T follicular helper cell (primary cell): ENCODE measurements around the gene FOXS1.
"Not testable (repeated sequence)": the region's sequence is repeated elsewhere in the genome, so short reads cannot be mapped to it uniquely, and the experiment has no call there.

Experiments
- DNase-seq: peaks from one replicate; pipeline ENCODE4 v3.0.0-alpha.2; 2020; ENCODE audit warnings: low read depth

FOXS1 gene

DNA sequence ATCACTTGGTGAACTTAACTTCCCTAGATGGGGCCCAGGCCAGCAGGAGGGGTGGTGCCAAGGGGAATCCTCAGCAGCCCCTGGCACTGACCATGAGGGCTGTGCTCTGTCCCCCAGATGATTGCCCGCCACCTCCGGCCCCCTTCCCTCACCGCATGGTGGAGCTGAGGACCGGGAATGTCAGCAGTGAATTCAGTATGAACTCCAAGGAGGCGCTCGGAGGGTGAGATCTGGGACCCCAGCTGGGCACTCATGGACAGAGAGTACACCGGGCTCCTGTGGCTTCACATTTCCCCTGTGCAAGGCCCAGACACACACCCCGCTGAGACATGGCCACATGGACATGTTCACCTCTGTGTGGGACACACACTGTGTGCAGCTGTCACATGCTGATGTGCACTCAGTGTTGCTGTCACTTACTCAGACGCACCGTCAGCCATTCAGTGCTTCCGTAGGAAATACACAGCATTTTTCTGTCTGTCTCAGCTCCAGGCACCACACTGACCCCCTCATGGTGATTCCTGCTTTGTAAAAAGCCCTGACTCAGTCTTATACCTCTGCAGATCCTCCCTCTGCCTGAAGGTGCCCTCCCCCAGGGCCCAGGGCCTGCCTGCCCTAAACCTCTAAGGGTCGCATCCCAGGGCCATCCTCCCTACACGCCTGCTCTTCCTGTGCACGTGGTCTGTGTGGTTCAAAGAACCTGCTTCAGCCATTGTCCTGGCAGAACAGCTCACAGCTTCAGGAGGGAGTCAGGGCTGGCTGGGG, 21.9 kb downstream of the FOXS1 start:
- DNase-seq, result no peak

DNA sequence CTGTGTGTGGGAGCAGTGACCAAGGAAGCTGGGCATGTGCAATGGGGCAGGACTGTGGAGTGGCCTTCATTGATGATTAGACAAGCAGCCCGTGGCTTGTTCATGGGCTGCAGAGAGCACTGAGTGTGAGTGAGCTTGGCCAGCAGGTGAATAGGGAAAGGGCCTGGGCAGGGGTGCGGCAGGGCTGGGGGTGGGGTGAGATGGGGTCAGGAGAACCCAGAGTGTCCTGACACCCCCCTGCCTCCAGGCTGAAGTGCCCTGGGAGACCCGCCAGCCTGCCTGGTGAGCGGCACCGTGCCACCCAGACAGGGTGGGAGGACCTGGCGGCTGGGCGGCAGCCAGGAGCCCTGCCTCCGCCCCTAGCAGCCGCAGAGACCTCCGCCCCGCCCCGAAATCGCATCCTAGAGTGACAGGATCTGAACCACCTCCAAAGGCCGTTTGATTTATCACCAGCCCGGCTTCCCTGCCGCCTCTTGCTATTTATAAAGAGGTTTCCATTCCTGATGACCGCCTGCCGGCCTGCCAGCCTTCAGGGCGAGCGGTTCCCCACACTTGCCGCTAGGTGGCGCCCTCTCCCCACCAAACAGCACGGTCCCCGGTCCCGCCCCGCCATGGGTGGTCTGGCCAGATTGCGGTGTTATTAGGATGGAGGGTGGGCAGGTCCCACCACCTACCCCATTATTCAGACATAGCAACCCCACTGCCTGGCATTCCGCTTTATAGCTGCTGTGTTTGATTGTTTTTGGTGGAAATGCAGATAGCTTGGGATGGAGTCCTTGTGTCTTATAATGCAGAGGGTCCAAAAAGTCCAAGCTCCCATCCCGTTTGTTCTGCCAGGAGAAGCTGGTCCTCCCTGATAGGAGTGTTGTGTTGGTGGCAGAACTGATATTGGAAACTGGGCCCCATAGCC, 22.7 kb downstream of the FOXS1 start:
- peak; percentile 65 for DNase-seq

GRCh38 chr20:31821427-31821826, 24.0 kb downstream of the FOXS1 start:
- no peak for DNase-seq

GRCh38 chr20:31820228-31820627, 25.2 kb downstream of the FOXS1 start:
- no peak for DNase-seq

- DNase-seq, result no peak
Measured at GRCh38 chr20:31819083-31819784, 26.2 kb downstream of the FOXS1 start, which contains the start of gene MYLK2. MYLK2 (plus strand) TSS chr20:31819356; CDS start chr20:31819581, 225 bp downstream.

- no peak for DNase-seq
Measured at GRCh38 chr20:31818376-31818908, 27.0 kb downstream of the FOXS1 start.

- DNase-seq, result no peak
Measured at GRCh38 chr20:31817461-31817860, 27.9 kb downstream of the FOXS1 start.

DNA sequence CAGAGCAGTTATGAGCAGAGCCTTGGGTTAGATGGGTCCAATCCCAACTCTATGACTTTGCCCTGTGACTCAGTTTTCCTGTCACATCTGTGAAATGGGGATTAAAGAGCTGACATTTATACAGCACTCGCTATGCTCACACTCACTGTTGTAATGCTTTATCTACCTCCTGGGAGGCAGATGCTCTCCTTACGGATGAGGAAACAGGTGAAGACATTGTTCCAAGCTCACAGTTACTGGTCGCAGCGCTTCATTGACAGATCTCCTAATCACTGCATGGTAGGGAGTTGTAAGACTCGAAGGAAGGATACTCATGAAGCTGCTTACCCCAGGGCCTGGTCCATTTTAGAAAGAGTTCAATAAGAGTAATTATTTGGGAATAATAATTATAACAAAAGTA, 29.2 kb downstream of the FOXS1 start:
- DNase-seq, result no peak

GRCh38 chr20:31815408-31816188, 29.8 kb downstream of the FOXS1 start:
- DNase-seq, result no peak

DNA sequence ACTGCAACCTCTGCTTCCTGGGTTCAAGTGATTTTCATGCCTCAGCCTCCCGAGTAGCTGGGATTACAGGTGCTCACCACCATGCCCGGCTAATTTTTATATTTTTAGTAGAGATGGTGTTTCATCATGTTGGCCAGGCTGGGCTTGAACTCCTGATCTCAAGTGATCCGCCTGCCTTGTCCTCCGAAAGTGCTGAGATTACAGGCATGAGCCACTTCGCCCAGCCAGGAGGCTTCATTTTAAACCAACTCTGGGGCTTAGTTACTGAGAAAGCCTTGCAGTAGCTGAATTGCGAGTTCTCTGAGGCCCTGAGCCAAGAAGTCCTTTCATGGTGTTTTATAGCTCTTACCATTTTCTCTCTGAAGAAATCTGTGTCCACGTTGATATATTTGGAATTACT, 31.3 kb downstream of the FOXS1 start:
- DNase-seq, result not testable (repeated sequence)

DNA sequence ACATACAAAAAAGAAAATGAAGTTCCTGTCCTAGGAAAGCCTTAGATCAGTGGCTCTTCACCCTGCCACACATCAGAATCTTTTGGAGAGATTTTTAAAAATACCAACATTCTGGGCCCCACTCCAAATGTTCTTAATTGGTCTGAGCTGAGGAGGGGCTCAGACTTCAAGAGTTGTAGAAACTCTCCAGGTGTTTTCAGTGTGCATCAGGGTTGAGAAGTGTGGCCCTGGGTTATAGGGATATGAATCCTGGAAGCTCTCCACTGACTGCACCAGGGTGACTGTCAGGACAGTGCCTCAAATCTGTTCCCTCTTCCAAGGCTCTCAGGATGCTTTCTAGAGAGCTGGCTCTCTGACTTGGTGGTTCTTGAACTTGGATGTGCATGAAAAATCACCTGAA, 31.8 kb downstream of the FOXS1 start:
- DNase-seq, result no peak

DNA sequence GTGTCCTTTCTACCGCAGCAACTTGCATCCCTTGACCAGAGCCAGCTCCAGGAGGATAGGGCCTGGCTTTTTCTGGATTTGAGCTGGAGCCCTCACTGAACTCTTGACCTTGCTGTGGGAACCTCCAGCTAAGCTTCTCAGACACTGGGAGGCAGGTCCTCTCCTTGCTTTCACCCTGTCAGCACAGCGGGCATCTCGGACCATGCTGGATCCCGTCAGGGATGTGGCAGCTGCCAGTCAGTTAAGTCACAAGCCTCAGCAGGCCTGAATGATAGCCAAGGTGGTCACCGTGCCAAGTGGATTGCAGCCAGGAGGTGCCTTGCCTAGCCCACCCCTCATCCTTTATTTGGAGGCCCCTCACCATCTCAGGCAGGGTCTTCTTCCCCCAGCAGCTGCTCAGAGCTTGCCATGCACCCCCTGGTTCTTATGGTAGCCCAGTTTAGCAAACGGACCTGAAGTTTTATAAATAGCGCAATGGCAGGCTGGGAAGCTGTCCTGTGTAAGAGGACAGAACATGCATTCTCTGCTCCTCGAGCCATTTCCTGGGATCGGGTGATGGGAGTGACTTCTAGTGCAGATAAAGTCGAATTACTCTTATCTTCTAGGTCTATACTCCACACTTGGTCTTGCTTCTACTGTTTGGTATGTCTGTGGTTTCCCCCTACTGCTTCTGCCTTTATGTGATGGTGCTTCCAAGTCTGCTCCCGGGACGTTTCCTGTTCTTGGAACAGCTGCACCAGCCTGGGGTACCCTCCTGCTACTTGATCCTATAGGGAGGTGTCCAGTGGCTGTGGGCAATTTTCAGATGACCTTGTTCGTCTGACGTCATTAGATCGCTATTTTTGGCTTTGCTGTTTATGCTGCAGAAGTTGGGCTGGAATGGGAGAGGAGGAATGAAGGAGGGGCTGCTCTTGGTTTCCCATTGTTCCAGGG, 33.3 kb downstream of the FOXS1 start:
- DNase-seq, result no peak

GRCh38 chr20:31811198-31811597, 34.2 kb downstream of the FOXS1 start:
- DNase-seq, result no peak

- no peak for DNase-seq
Measured at GRCh38 chr20:31809661-31810060, 35.7 kb downstream of the FOXS1 start.

GRCh38 chr20:31808481-31808880, 36.9 kb downstream of the FOXS1 start:
- no peak for DNase-seq

DNA sequence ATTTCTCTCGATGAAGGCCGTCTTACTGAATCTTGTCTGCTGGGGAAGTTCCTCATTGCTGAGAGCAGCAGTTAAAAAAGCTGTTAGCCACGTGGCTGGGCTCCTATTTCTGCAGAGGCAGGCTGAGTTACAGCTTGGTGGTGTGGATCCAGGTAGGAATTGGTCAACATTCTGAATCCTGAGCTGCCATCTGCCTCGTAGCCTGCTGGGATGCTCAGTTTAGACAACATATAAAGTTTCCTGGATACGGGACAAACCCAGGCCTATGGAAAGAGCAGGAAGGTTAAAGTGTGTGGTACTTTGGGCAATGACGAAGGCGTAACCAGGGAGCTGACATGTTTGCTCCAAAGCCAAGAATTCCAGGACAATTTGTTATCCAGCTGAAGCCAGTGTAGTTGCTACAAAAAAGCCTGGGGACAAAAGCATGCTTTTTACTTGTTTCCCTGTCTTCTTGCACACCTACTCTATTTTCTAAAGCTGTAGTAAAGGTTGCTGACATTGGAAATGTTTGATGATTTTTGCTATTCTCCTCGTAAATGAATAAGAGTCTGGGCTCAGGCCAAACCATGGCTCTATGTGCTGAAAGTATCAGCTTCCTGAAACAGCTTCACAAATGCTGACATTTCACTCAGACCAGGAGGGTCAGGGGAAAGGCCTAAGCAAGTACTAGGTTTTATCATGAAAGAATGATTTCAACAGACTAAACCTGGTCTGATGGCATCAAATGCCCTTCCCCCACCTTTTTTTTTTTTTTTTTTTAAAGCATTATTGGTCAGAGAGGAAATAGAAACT, 38.6 kb downstream of the FOXS1 start:
- no peak for DNase-seq

- no peak for DNase-seq
Measured at GRCh38 chr20:31803552-31804291, 41.7 kb downstream of the FOXS1 start.

DNA sequence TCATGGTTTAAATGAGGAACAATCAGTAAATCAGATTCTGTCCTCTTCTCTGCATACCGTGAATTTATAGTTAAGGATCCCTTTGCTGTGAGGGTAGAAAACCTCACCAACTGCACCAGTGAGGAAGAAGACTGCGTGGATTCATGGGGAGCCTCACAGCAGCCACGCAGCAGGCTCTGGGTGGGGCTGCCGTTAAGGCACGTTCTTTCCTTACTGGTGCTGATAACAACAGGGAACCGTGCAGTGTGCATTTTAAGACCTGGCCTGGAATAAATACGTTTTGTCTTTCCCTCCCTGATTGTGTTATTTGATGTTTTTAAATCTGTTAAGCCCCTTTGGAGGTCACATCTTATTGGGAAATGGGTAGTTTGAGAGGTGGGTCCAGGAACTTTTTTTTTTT, 43.9 kb downstream of the FOXS1 start:
- no peak for DNase-seq

- no peak for DNase-seq
Measured at GRCh38 chr20:31797364-31797763, 48.0 kb downstream of the FOXS1 start.
